Measurements from ENCODE around the gene KCP. TPM values are rescaled to one million over a fixed set of nuclear protein-coding genes. Genes with fewer than 3 reads are reported as not detected.

The KCP gene
- total RNA-seq, 1 donor from 2014 or later, result 23.7 TPM

GRCh38 chr7:128858380-128859231 is 51.9 kb downstream of the KCP start:
- H3K4me1 Mint-ChIP-seq, result peaks cover 15% of the 10 kb centered on the region
- no peak for TF ChIP-seq CTCF (IDR thresholded peaks at IDR 0.05; ENCODE audit: unreplicated experiment)
- no peak for DNase-seq (ENCODE audit: low spot score in 2 of 2, unreplicated experiment in 2 of 2)
- H3K27ac Mint-ChIP-seq, result no peak overlapping the region
- peaks cover 7% of the 10 kb centered on the region for H3K36me3 Mint-ChIP-seq
- no peaks in the 10 kb centered on the region for H3K9me3 Mint-ChIP-seq
- no peak overlapping the region for H3K4me3 Mint-ChIP-seq
- H3K27me3 Mint-ChIP-seq (ENCODE audit: low read depth), result no peaks in the 10 kb centered on the region

- peaks cover 10% of the 10 kb centered on the region for H3K36me3 Mint-ChIP-seq
- no peak overlapping the region for H3K4me3 Mint-ChIP-seq
- no peak for TF ChIP-seq CTCF (IDR thresholded peaks at IDR 0.05; ENCODE audit: unreplicated experiment)
- no peak for DNase-seq (ENCODE audit: low spot score in 2 of 2, unreplicated experiment in 2 of 2)
- peaks cover 5% of the 10 kb centered on the region for H3K4me1 Mint-ChIP-seq
- H3K27me3 Mint-ChIP-seq (ENCODE audit: low read depth), result no peaks in the 10 kb centered on the region
- H3K9me3 Mint-ChIP-seq, result no peaks in the 10 kb centered on the region
- no peak overlapping the region for H3K27ac Mint-ChIP-seq
These were observed 54.3 kb downstream of the KCP start for GRCh38 chr7:128856001-128856718.

GRCh38 chr7:128855559-128855958 is 55.0 kb downstream of the KCP start:
- DNase-seq (ENCODE audit: low spot score in 2 of 2, unreplicated experiment in 2 of 2), result no peak
- peaks cover 10% of the 10 kb centered on the region for H3K36me3 Mint-ChIP-seq
- no peaks in the 10 kb centered on the region for H3K4me1 Mint-ChIP-seq
- TF ChIP-seq CTCF (IDR thresholded peaks at IDR 0.05; ENCODE audit: unreplicated experiment), result no peak
- no peak overlapping the region for H3K4me3 Mint-ChIP-seq
- no peaks in the 10 kb centered on the region for H3K9me3 Mint-ChIP-seq
- H3K27ac Mint-ChIP-seq, result no peak overlapping the region
- H3K27me3 Mint-ChIP-seq (ENCODE audit: low read depth), result no peaks in the 10 kb centered on the region

GRCh38 chr7:128854396-128854795 is 56.1 kb downstream of the KCP start:
- Mint-ChIP-seq H3K27me3 (ENCODE audit: low read depth) (no peaks in the 10 kb centered on the region), H3K9me3 (no peaks in the 10 kb centered on the region), H3K4me1 (no peaks in the 10 kb centered on the region), H3K27ac (no peak overlapping the region), H3K36me3 (peaks cover 15% of the 10 kb centered on the region), H3K4me3 (no peak overlapping the region)
- no peak for TF ChIP-seq CTCF (IDR thresholded peaks at IDR 0.05; ENCODE audit: unreplicated experiment)
- no peak for DNase-seq (ENCODE audit: low spot score in 2 of 2, unreplicated experiment in 2 of 2)

GRCh38 chr7:128853799-128854198 is 56.7 kb downstream of the KCP start:
- Mint-ChIP-seq H3K27me3 (ENCODE audit: low read depth) (no peaks in the 10 kb centered on the region), H3K9me3 (no peaks in the 10 kb centered on the region), H3K27ac (no peak overlapping the region), H3K36me3 (peaks cover 18% of the 10 kb centered on the region), H3K4me3 (no peak overlapping the region), H3K4me1 (no peaks in the 10 kb centered on the region)
- DNase-seq (ENCODE audit: low spot score in 2 of 2, unreplicated experiment in 2 of 2), result no peak
- TF ChIP-seq CTCF (IDR thresholded peaks at IDR 0.05; ENCODE audit: unreplicated experiment), result no peak

Measured in mesothelial cell of epicardium (in vitro differentiated cells).